Fibroblast of lung (primary cell): ENCODE data around the gene CCDC197. TPM values are rescaled to one million over a fixed set of nuclear protein-coding genes. Genes with fewer than 3 reads are reported as not detected.

Experiments
- DNase-seq, 2 donors: peaks; one replicate each; pipeline versions ENCODE4 v3.0.0 to v3.0.0-alpha.2; 2010; ENCODE audit warnings: low read depth in 2 of 2
- H2AFZ ChIP-seq: 2 replicates; pipeline ENCODE4 v1.5.1; 2012; ENCODE audit warnings: low read length, control low read depth, inconsistent platforms
- H3K27ac ChIP-seq: 2 replicates; pipeline ENCODE4 v1.5.1; 2011; ENCODE audit warnings: low read length, control low read depth; ENCODE audit not compliant: insufficient read depth
- H3K27me3 ChIP-seq: 2 replicates; pipeline ENCODE4 v1.5.1; 2011; ENCODE audit warnings: mild to moderate bottlenecking, low read length; ENCODE audit not compliant: control insufficient read depth, insufficient read depth
- H3K36me3 ChIP-seq: 2 replicates; pipeline ENCODE4 v1.5.1; 2011; ENCODE audit warnings: low read length; ENCODE audit not compliant: control insufficient read depth, insufficient read depth
- H3K4me1 ChIP-seq: 2 replicates; pipeline ENCODE4 v1.5.1; 2011; ENCODE audit warnings: low read length; ENCODE audit not compliant: control insufficient read depth, insufficient read depth; ENCODE audit errors: extremely low read depth
- H3K4me2 ChIP-seq: 2 replicates; pipeline ENCODE4 v1.5.1; 2011; ENCODE audit warnings: low read length, control low read depth; ENCODE audit not compliant: insufficient read depth; ENCODE audit errors: extremely low read depth
- H3K4me3 ChIP-seq, 4 experiments: fragments of 200-600 bp in 1 of 4; sonication (generic) in 1 of 4; replicated peaks in 1 of 4; 2 replicates each; pipeline ENCODE4 v1.5.1; 2011 to 2016; ENCODE audit warnings: low read length in 4 of 4, low read depth in 3 of 4, mild to moderate bottlenecking in 3 of 4, control low read depth in 2 of 4, inconsistent platforms in 1 of 4, mixed read lengths in 1 of 4; ENCODE audit not compliant: insufficient read depth in 1 of 4; ENCODE audit errors: control extremely low read depth in 1 of 4
- H3K79me2 ChIP-seq: 2 replicates; pipeline ENCODE4 v1.5.1; 2012; ENCODE audit warnings: mild to moderate bottlenecking, low read length, inconsistent platforms; ENCODE audit not compliant: control insufficient read depth, insufficient read depth
- H3K9ac ChIP-seq: 2 replicates; pipeline ENCODE4 v1.5.1; 2011; ENCODE audit warnings: mild to moderate bottlenecking, low read length, control low read depth; ENCODE audit not compliant: insufficient read depth
- H3K9me3 ChIP-seq: 2 replicates; pipeline ENCODE4 v1.5.1; 2012; ENCODE audit warnings: low read depth, low read length; ENCODE audit not compliant: control insufficient read depth, insufficient read depth
- H4K20me1 ChIP-seq: 2 replicates; pipeline ENCODE4 v1.5.1; 2011; ENCODE audit warnings: low read length; ENCODE audit not compliant: control insufficient read depth, insufficient read depth; ENCODE audit errors: extremely low read depth
- EZH2 ChIP-seq: IDR thresholded peaks from 2 replicates; pipeline ENCODE4 v1.5.1; 2012; ENCODE audit warnings: low read length, control low read depth, mild to moderate bottlenecking; ENCODE audit errors: missing control alignments
- polyA plus RNA-seq, 2 donors: library from polyadenylated mRNA; depleted of rRNA in 1 of 2; stranded (reverse) in 1 of 2; unstranded in 1 of 2; fragments of >200 nt; gene quantifications; 2 replicates each; pipeline ENCODE4 v1.2.1, GENCODE V29; 2011 to 2012; ENCODE audit warnings: missing spikeins in 1 of 2
- total RNA-seq: library from RNA; depleted of rRNA; stranded (reverse); fragments of >200 nt; gene quantifications from 2 replicates; pipeline ENCODE4 v1.2.1, GENCODE V29; 2014
- TF ChIP-seq, protein P1 (sequence below), 2 donors: IDR thresholded peaks in 1 of 2; conservative IDR thresholded peaks in 1 of 2; 1 replicate in 1 of 2; 2 replicates in 1 of 2; pipeline ENCODE4 v1.5.1; 2011 to 2012; ENCODE audit warnings: low read length in 2 of 2, control low read depth in 1 of 2, inconsistent platforms in 1 of 2, low read depth in 1 of 2, mild to moderate bottlenecking in 1 of 2

CCDC197 gene
- total and polyA plus RNA-seq, 2 donors (not counting 1 experiment from before 2014, with no cell fraction given): not detected

GRCh38 chr14:93986955-93987354 is 10.1 kb upstream of the CCDC197 start:
- Histone ChIP-seq H3K9ac (no peak overlapping the region), H3K27ac (no peak overlapping the region), H3K79me2 (no peaks in the 10 kb centered on the region), H3K9me3 (no peaks in the 10 kb centered on the region), H3K4me1 (peaks cover 4% of the 10 kb centered on the region), H3K27me3 (peaks cover 2% of the 10 kb centered on the region), H4K20me1 (no peaks in the 10 kb centered on the region), H3K36me3 (no peaks in the 10 kb centered on the region), H3K4me3 (no peak overlapping the region), H2AFZ (no peak overlapping the region), H3K4me2 (no peak overlapping the region)
- TF ChIP-seq, protein P1, sequence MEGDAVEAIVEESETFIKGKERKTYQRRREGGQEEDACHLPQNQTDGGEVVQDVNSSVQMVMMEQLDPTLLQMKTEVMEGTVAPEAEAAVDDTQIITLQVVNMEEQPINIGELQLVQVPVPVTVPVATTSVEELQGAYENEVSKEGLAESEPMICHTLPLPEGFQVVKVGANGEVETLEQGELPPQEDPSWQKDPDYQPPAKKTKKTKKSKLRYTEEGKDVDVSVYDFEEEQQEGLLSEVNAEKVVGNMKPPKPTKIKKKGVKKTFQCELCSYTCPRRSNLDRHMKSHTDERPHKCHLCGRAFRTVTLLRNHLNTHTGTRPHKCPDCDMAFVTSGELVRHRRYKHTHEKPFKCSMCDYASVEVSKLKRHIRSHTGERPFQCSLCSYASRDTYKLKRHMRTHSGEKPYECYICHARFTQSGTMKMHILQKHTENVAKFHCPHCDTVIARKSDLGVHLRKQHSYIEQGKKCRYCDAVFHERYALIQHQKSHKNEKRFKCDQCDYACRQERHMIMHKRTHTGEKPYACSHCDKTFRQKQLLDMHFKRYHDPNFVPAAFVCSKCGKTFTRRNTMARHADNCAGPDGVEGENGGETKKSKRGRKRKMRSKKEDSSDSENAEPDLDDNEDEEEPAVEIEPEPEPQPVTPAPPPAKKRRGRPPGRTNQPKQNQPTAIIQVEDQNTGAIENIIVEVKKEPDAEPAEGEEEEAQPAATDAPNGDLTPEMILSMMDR (conservative IDR thresholded peaks at IDR 0.05 in 1 of 2, IDR thresholded peaks at IDR 0.05 in 1 of 2; ENCODE audit: low read depth in 1 of 2, low read length in 2 of 2): no peak
- TF ChIP-seq EZH2: no peak
- DNase-seq: no peak

- Histone ChIP-seq H3K4me3 (no peak overlapping the region), H3K27ac (no peak overlapping the region), H3K27me3 (peaks cover 2% of the 10 kb centered on the region), H4K20me1 (no peaks in the 10 kb centered on the region), H3K4me2 (no peak overlapping the region), H2AFZ (no peak overlapping the region), H3K9me3 (no peaks in the 10 kb centered on the region), H3K79me2 (no peaks in the 10 kb centered on the region), H3K4me1 (peaks cover 4% of the 10 kb centered on the region), H3K36me3 (no peaks in the 10 kb centered on the region), H3K9ac (no peak overlapping the region)
- TF ChIP-seq EZH2: no peak
- TF ChIP-seq, protein P1 (conservative IDR thresholded peaks at IDR 0.05 in 1 of 2, IDR thresholded peaks at IDR 0.05 in 1 of 2; ENCODE audit: low read depth in 1 of 2, low read length in 2 of 2): no peak
- DNase-seq: no peak
Measured at GRCh38 chr14:93987376-93987775, 9.7 kb upstream of the CCDC197 start.

GRCh38 chr14:93987815-93988476 is 9.2 kb upstream of the CCDC197 start:
- H2AFZ ChIP-seq: no peak overlapping the region
- no peaks in the 10 kb centered on the region for H3K9me3 ChIP-seq
- H3K79me2 ChIP-seq: no peaks in the 10 kb centered on the region
- no peak overlapping the region for H3K27ac ChIP-seq
- no peak overlapping the region for H3K4me3 ChIP-seq
- H3K36me3 ChIP-seq: no peaks in the 10 kb centered on the region
- H4K20me1 ChIP-seq: no peaks in the 10 kb centered on the region
- TF ChIP-seq, protein P1 (conservative IDR thresholded peaks at IDR 0.05 in 1 of 2, IDR thresholded peaks at IDR 0.05 in 1 of 2; ENCODE audit: low read depth in 1 of 2, low read length in 2 of 2): no peak
- no peak for TF ChIP-seq EZH2
- no peak overlapping the region for H3K4me2 ChIP-seq
- DNase-seq: no peak
- H3K4me1 ChIP-seq: peaks cover 4% of the 10 kb centered on the region
- peaks cover 2% of the 10 kb centered on the region for H3K27me3 ChIP-seq
- no peak overlapping the region for H3K9ac ChIP-seq
